ENCODE measurements around the gene HOXA3.

HOXA3 gene

GRCh38 chr7:27128776-27129728, 23.3 kb downstream of the HOXA3 start:
- no peak for DNase-seq (ENCODE audit: low read depth)

GRCh38 chr7:27128034-27128433, 24.3 kb downstream of the HOXA3 start:
- DNase-seq (ENCODE audit: low read depth): no peak

- no peak for DNase-seq (ENCODE audit: low read depth)
These were observed 25.6 kb downstream of the HOXA3 start for GRCh38 chr7:27126596-27127327.

GRCh38 chr7:27125986-27126394, 26.4 kb downstream of the HOXA3 start:
- no peak for DNase-seq (ENCODE audit: low read depth)

GRCh38 chr7:27124902-27125689, 27.3 kb downstream of the HOXA3 start:
- no peak for DNase-seq (ENCODE audit: low read depth)

GRCh38 chr7:27124096-27124901, 28.1 kb downstream of the HOXA3 start:
- DNase-seq (ENCODE audit: low read depth): no peak

- DNase-seq (ENCODE audit: low read depth): no peak
These were observed 28.8 kb downstream of the HOXA3 start for GRCh38 chr7:27123477-27124053.

- no peak for DNase-seq (ENCODE audit: low read depth)
These were observed 29.3 kb downstream of the HOXA3 start for GRCh38 chr7:27123007-27123476.

- no peak for DNase-seq (ENCODE audit: low read depth)
These were observed 30.1 kb downstream of the HOXA3 start for GRCh38 chr7:27122077-27122910.

- DNase-seq (ENCODE audit: low read depth): no peak
These were observed 30.7 kb downstream of the HOXA3 start for GRCh38 chr7:27121684-27122076.

GRCh38 chr7:27119412-27119911, 32.9 kb downstream of the HOXA3 start:
- DNase-seq (ENCODE audit: low read depth): no peak

- DNase-seq (ENCODE audit: low read depth): no peak
These were observed 33.8 kb downstream of the HOXA3 start for GRCh38 chr7:27118580-27118979.

- no peak for DNase-seq (ENCODE audit: low read depth)
These were observed 34.4 kb downstream of the HOXA3 start for GRCh38 chr7:27117887-27118491.

- no peak for DNase-seq (ENCODE audit: low read depth)
These were observed 35.2 kb downstream of the HOXA3 start for GRCh38 chr7:27116962-27117886.

GRCh38 chr7:27116031-27116961, 36.1 kb downstream of the HOXA3 start:
- DNase-seq (ENCODE audit: low read depth): no peak

GRCh38 chr7:27115221-27116026, 37.0 kb downstream of the HOXA3 start:
- DNase-seq (ENCODE audit: low read depth): no peak

Data from stimulated activated CD4-positive, alpha-beta T cell treated with anti-CD3 and anti-CD28 coated beads, Interleukin-2, amount 100 ng/mL, for 4 hours (primary cell).